Measurements from ENCODE around the gene VMP1. TPM values are rescaled to one million over a fixed set of nuclear protein-coding genes. Genes with fewer than 3 reads are reported as not detected.
A peak's percentile ranks its signal among the peaks of the same experiment; 100 is the strongest.

Gene VMP1
- total RNA-seq, 1 experiment from 2014 or later = 83.1 TPM

- no peak for TF ChIP-seq CTCF (conservative IDR thresholded peaks at IDR 0.05)
- Histone ChIP-seq H3K23ac (ENCODE audit: insufficient read length, low read depth, low read length) (no peak overlapping the region), H3K9me3 (ENCODE audit: control insufficient read depth, low read depth, low read length) (no peaks in the 10 kb centered on the region), H2BK12ac (ENCODE audit: insufficient read length, low read depth, low read length) (no peak overlapping the region), H4K8ac (replicated peaks; ENCODE audit: insufficient read length, low read depth, low read length) (no peak overlapping the region), H2BK120ac (ENCODE audit: low read depth, low read length, poor library complexity, severe bottlenecking) (no peak overlapping the region), H3K14ac (ENCODE audit: insufficient read depth, low read length) (no peak overlapping the region), H4K5ac (ENCODE audit: insufficient read length, low read depth, low read length) (no peak overlapping the region), H3K79me2 (ENCODE audit: insufficient read depth, low read length) (peaks cover 53% of the 10 kb centered on the region), H4K20me1 (ENCODE audit: control insufficient read depth, insufficient read depth, insufficient read length) (no peaks in the 10 kb centered on the region), H3K9ac (ENCODE audit: extremely low read depth, insufficient read length, low read length) (no peak overlapping the region), H3K56ac (ENCODE audit: insufficient read length, low read depth, low read length) (no peak overlapping the region), H3K79me1 (ENCODE audit: insufficient read depth, low read depth, low read length, poor library complexity, severe bottlenecking) (peaks cover 10% of the 10 kb centered on the region), H2BK20ac (ENCODE audit: low read depth, low read length, poor library complexity, severe bottlenecking) (no peak overlapping the region), H3K18ac (ENCODE audit: insufficient read length, low read depth, low read length) (no peak overlapping the region), H3K4ac (ENCODE audit: low read depth, low read length) (no peak overlapping the region), H3T11ph (ENCODE audit: low read length) (no peak overlapping the region), H3K4me2 (ENCODE audit: insufficient read depth, insufficient read length, low read length) (no peak overlapping the region), H2AFZ (ENCODE audit: low read length) (no peak overlapping the region), H2BK5ac (ENCODE audit: insufficient read length, low read length) (no peak overlapping the region), H2AK5ac (ENCODE audit: insufficient read length, low read length) (no peak overlapping the region), H3K27me3 (ENCODE audit: insufficient read depth, low read length) (no peaks in the 10 kb centered on the region), H4K91ac (ENCODE audit: insufficient read length, low read depth, low read length) (no peak overlapping the region), H3K27ac (ENCODE audit: insufficient read length, low read depth, low read length) (no peak overlapping the region), H2BK15ac (ENCODE audit: low read depth, low read length) (no peak overlapping the region), H3K23me2 (ENCODE audit: insufficient read length, low read depth, low read length, poor library complexity, severe bottlenecking) (peaks cover 4% of the 10 kb centered on the region), H3K4me1 (ENCODE audit: insufficient read depth, low read length) (no peaks in the 10 kb centered on the region)
- no peak for DNase-seq
- WGBS (ENCODE audit: extremely low coverage, insufficient read length, low lambda C conversion rate) = no CpG with 5 or more reads among the region's 7 CpGs
- H3K27ac Mint-ChIP-seq = peak overlapping the region in 1 of 3 experiments; percentile 5; a peak in 1 of 7 replicates
- H3K36me3 Mint-ChIP-seq (ENCODE audit: insufficient read depth in 1 of 3, low read depth in 3 of 3) = peaks cover 25 to 55% (median 44%) of the 10 kb centered on the region in 3 experiments
- no peaks in the 10 kb centered on the region; the same call in 1 of the 2 replicates for H3K27me3 Mint-ChIP-seq (ENCODE audit: low read depth)
- H3K4me1 Mint-ChIP-seq = peaks cover 27 to 40% of the 10 kb centered on the region in 2 experiments
- H3K9me3 Mint-ChIP-seq = no peaks in the 10 kb centered on the region
- no peak overlapping the region for H3K4me3 Mint-ChIP-seq
Observed at GRCh38 chr17:59702304-59702703, 5.2 kb upstream of the VMP1 start.

Data from H9 (cell line).